Measurements from ENCODE around the gene WFIKKN1. TPM values are rescaled to one million over a fixed set of nuclear protein-coding genes. Genes with fewer than 3 reads are reported as not detected.

WFIKKN1 gene
- total and polyA plus RNA-seq, 2 of the 13 experiments (the other 11 are each of a cell fraction or from before 2014, with no cell fraction given), result 1.7 to 4.9 TPM

GRCh38 chr16:648781-649589 is 18.2 kb downstream of the WFIKKN1 start, which contains the start of gene WDR90 (continued):
- peak; percentile 97 for TF ChIP-seq AGO1 (IDR thresholded peaks at IDR 0.05; ENCODE audit: low read depth, low read length, poor library complexity, severe bottlenecking)
- TF ChIP-seq JUN (CRISPR knock-in tag; IDR thresholded peaks at IDR 0.05), result 0 out of 2 replicates have a peak, but pooled peaks have one; percentile 44
- TF ChIP-seq NFKB2 (CRISPR knock-in tag; IDR thresholded peaks at IDR 0.05; ENCODE audit: borderline replicate concordance), result peak; percentile 89; the same call in 1 of the 2 replicates
- peak; percentile 37; the same call in 1 of the 2 replicates for TF ChIP-seq ZNF580 (CRISPR knock-in tag; IDR thresholded peaks at IDR 0.05; ENCODE audit: borderline replicate concordance, low read depth)
- 0 out of 2 replicates have a peak, but pooled peaks have one; percentile 83 for TF ChIP-seq GLI4 (CRISPR knock-in tag; IDR thresholded peaks at IDR 0.05; ENCODE audit: borderline replicate concordance)
- TF ChIP-seq CEBPG (CRISPR knock-in tag; IDR thresholded peaks at IDR 0.05), result peak; percentile 47
- TF ChIP-seq ZNF782 (CRISPR knock-in tag; IDR thresholded peaks at IDR 0.05; ENCODE audit: borderline replicate concordance), result peak; percentile 71; the same call in 1 of the 2 replicates
- TF ChIP-seq ZBED4 (CRISPR knock-in tag; IDR thresholded peaks at IDR 0.05; ENCODE audit: borderline replicate concordance), result peak; percentile 88
- TF ChIP-seq ZNF772 (CRISPR knock-in tag; IDR thresholded peaks at IDR 0.05), result peak; percentile 92; the same call in 1 of the 2 replicates
- TF ChIP-seq SPEN (CRISPR knock-in tag; IDR thresholded peaks at IDR 0.05; ENCODE audit: low read depth), result peak; percentile 98
- TF ChIP-seq ZNF264 (CRISPR knock-in tag; IDR thresholded peaks at IDR 0.05), result peak; percentile 69; the same call in 1 of the 2 replicates
- peak; percentile 94 for TF ChIP-seq GABPB1 (CRISPR knock-in tag; IDR thresholded peaks at IDR 0.05)
- peak; percentile 67; the same call in 1 of the 2 replicates for TF ChIP-seq SP4 (CRISPR knock-in tag; IDR thresholded peaks at IDR 0.05)
- TF ChIP-seq ZNF703 (CRISPR knock-in tag; IDR thresholded peaks at IDR 0.05; ENCODE audit: borderline replicate concordance), result peak; percentile 93; the same call in 1 of the 2 replicates
- no peak for TF ChIP-seq ZNF576 (CRISPR knock-in tag; IDR thresholded peaks at IDR 0.05)
- peak; percentile 20; the same call in 1 of the 2 replicates for TF ChIP-seq POLR2AphosphoS5 (IDR thresholded peaks at IDR 0.05; ENCODE audit: low read depth, low read length)
- TF ChIP-seq ZNF883 (CRISPR knock-in tag; IDR thresholded peaks at IDR 0.05; ENCODE audit: not compliant biosample characterization), result peak; percentile 53
- 0 out of 2 replicates have a peak, but pooled peaks have one; percentile 35 for TF ChIP-seq AKNA (CRISPR knock-in tag; IDR thresholded peaks at IDR 0.05; ENCODE audit: borderline replicate concordance)
- peak; percentile 94; the same call in 1 of the 2 replicates for TF ChIP-seq ZNF354B (CRISPR knock-in tag; IDR thresholded peaks at IDR 0.05)
